Neural progenitor cell (in vitro differentiated cells): ENCODE results near the gene ELFN1.

ENCODE experiments used
- EZH2phosphoT487 ChIP-seq: fragments of 200-600 bp; sonication (generic); IDR thresholded peaks from 2 replicates; pipeline ENCODE4 v1.6.1; 2017; ENCODE audit warnings: antibody characterized with exemption
- TF ChIP-seq, protein P1 (sequence below): fragments of 200-600 bp; sonication (generic); IDR thresholded peaks from 2 replicates; pipeline ENCODE4 v1.5.1; 2017; ENCODE audit warnings: antibody characterized with exemption, mild to moderate bottlenecking

GRCh38 chr7:1659696-1660095 is 10.4 kb upstream of the ELFN1 start:
- TF ChIP-seq, protein P1, sequence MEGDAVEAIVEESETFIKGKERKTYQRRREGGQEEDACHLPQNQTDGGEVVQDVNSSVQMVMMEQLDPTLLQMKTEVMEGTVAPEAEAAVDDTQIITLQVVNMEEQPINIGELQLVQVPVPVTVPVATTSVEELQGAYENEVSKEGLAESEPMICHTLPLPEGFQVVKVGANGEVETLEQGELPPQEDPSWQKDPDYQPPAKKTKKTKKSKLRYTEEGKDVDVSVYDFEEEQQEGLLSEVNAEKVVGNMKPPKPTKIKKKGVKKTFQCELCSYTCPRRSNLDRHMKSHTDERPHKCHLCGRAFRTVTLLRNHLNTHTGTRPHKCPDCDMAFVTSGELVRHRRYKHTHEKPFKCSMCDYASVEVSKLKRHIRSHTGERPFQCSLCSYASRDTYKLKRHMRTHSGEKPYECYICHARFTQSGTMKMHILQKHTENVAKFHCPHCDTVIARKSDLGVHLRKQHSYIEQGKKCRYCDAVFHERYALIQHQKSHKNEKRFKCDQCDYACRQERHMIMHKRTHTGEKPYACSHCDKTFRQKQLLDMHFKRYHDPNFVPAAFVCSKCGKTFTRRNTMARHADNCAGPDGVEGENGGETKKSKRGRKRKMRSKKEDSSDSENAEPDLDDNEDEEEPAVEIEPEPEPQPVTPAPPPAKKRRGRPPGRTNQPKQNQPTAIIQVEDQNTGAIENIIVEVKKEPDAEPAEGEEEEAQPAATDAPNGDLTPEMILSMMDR: no peak
- TF ChIP-seq EZH2phosphoT487: no peak
